Epithelial cell of esophagus (primary cell): ENCODE measurements around the gene SMAD1.
A peak's percentile ranks its signal among the peaks of the same experiment; 100 is the strongest.

Source experiments
- DNase-seq: peaks from one replicate; pipeline ENCODE4 v3.0.0; 2010; ENCODE audit warnings: low read depth
- H3K4me3 ChIP-seq: 2 replicates; pipeline ENCODE4 v1.5.1; 2011; ENCODE audit warnings: mild to moderate bottlenecking, low read length, control low read depth
- CTCF ChIP-seq: IDR thresholded peaks from 2 replicates; pipeline ENCODE4 v1.5.1; 2011; ENCODE audit warnings: low read depth, mild to moderate bottlenecking, low read length, control low read depth, inconsistent platforms; ENCODE audit not compliant: insufficient read depth; ENCODE audit errors: missing control alignments

Gene SMAD1

GRCh38 chr4:145507636-145508035 lies 26.0 kb downstream of the SMAD1 start:
- H3K4me3 ChIP-seq = no peak overlapping the region
- no peak for TF ChIP-seq CTCF
- DNase-seq = peak; percentile 90

GRCh38 chr4:145511913-145512522 lies 30.4 kb downstream of the SMAD1 start:
- DNase-seq = peak; percentile 35
- TF ChIP-seq CTCF = no peak
- H3K4me3 ChIP-seq = no peak overlapping the region

- TF ChIP-seq CTCF = no peak
- H3K4me3 ChIP-seq = no peak overlapping the region
- no peak for DNase-seq
Measured at GRCh38 chr4:145513020-145513621, 31.5 kb downstream of the SMAD1 start.

- H3K4me3 ChIP-seq = no peak overlapping the region
- TF ChIP-seq CTCF = no peak
- no peak for DNase-seq
Measured at GRCh38 chr4:145520172-145520571, 38.5 kb downstream of the SMAD1 start.

GRCh38 chr4:145521282-145521681 lies 39.6 kb downstream of the SMAD1 start:
- DNase-seq = no peak
- TF ChIP-seq CTCF = no peak
- no peak overlapping the region for H3K4me3 ChIP-seq

- TF ChIP-seq CTCF = no peak
- DNase-seq = peak; percentile 86
- H3K4me3 ChIP-seq = no peak overlapping the region
Measured at GRCh38 chr4:145523117-145523516, 41.5 kb downstream of the SMAD1 start.

- no peak for TF ChIP-seq CTCF
Measured at GRCh38 chr4:145524552-145524951, 42.9 kb downstream of the SMAD1 start.

More at GRCh38 chr4:145524552-145524951, 42.9 kb downstream of the SMAD1 start:
- no peak for DNase-seq
- H3K4me3 ChIP-seq = no peak overlapping the region
